Left lobe of liver (tissue), 2 donors: ENCODE results near the gene SOHLH1. TPM values are rescaled to one million over a fixed set of nuclear protein-coding genes. Genes with fewer than 3 reads are reported as not detected.

ENCODE experiments used
- ATAC-seq: fragments of 200-7000 bp; cut with Tn5 transposase; one replicate; pipeline ENCODE4 v1.9.1; 2020; ENCODE audit warnings: mild to moderate bottlenecking, moderate library complexity
- DNase-seq: peaks from one replicate; pipeline ENCODE4 v3.0.0-alpha.2; 2020; ENCODE audit warnings: low spot score
- total RNA-seq: library from RNA; stranded (reverse); gene quantifications from one replicate; pipeline ENCODE4 v1.2.1, GENCODE V29; 2021
- donor health status: DM: no; HTN: no; CAD: no; lungs with moderate emphysema.
- donor health status: DM: no; HTN: yes; CAD: no.

The SOHLH1 gene
- total RNA-seq, 1 donor from 2014 or later = not detected

- DNase-seq (no peak), ATAC-seq (no peak)
Observed at GRCh38 chr9:135705376-135705775, 6.1 kb upstream of the SOHLH1 start.

- no peak for DNase-seq
- no peak for ATAC-seq
Observed at GRCh38 chr9:135704483-135704882, 5.2 kb upstream of the SOHLH1 start.

GRCh38 chr9:135703726-135704125 lies 4.4 kb upstream of the SOHLH1 start:
- ATAC-seq (no peak), DNase-seq (no peak)

- ATAC-seq (peak; percentile 78), DNase-seq (no peak)
Observed at GRCh38 chr9:135701959-135702721, 2.9 kb upstream of the SOHLH1 start, which contains the start of gene KCNT1. TSS of gene KCNT1 (plus strand) at chr9:135702185. CDS start at chr9:135702259, 74 bp downstream.

- ATAC-seq (no peak), DNase-seq (no peak)
Observed at GRCh38 chr9:135701067-135701958, 2.0 kb upstream of the SOHLH1 start.

GRCh38 chr9:135700525-135700924 lies 1.2 kb upstream of the SOHLH1 start:
- DNase-seq (no peak), ATAC-seq (peak; percentile 55)

- ATAC-seq (no peak), DNase-seq (no peak)
Observed at GRCh38 chr9:135698767-135699166, 514 bp downstream of the SOHLH1 start.

- ATAC-seq (no peak), DNase-seq (no peak)
Observed at GRCh38 chr9:135698236-135698635, 1.0 kb downstream of the SOHLH1 start.

GRCh38 chr9:135697226-135697625 lies 2.1 kb downstream of the SOHLH1 start:
- ATAC-seq = no peak
- no peak for DNase-seq

- DNase-seq (no peak), ATAC-seq (no peak)
Observed at GRCh38 chr9:135696446-135696845, 2.8 kb downstream of the SOHLH1 start.

- no peak for ATAC-seq
- no peak for DNase-seq
Observed at GRCh38 chr9:135695642-135696041, 3.6 kb downstream of the SOHLH1 start.

GRCh38 chr9:135695036-135695435 lies 4.2 kb downstream of the SOHLH1 start:
- ATAC-seq (no peak), DNase-seq (no peak)

GRCh38 chr9:135694414-135694813 lies 4.9 kb downstream of the SOHLH1 start:
- DNase-seq = no peak
- no peak for ATAC-seq

GRCh38 chr9:135693771-135694170 lies 5.5 kb downstream of the SOHLH1 start:
- ATAC-seq (no peak), DNase-seq (no peak)

GRCh38 chr9:135693265-135693664 lies 6.0 kb downstream of the SOHLH1 start:
- no peak for DNase-seq

GRCh38 chr9:135692410-135692809 lies 6.9 kb downstream of the SOHLH1 start:
- DNase-seq = no peak
- ATAC-seq = no peak

More at GRCh38 chr9:135693265-135693664, 6.0 kb downstream of the SOHLH1 start:
- ATAC-seq = no peak

- DNase-seq (no peak), ATAC-seq (no peak)
Observed at GRCh38 chr9:135690836-135691570, 8.3 kb downstream of the SOHLH1 start.

- DNase-seq (no peak), ATAC-seq (no peak)
Observed at GRCh38 chr9:135689011-135689410, 10.3 kb downstream of the SOHLH1 start.

- DNase-seq = no peak
- ATAC-seq = no peak
Observed at GRCh38 chr9:135687216-135687615, 12.1 kb downstream of the SOHLH1 start.

GRCh38 chr9:135684691-135685090 lies 14.6 kb downstream of the SOHLH1 start:
- ATAC-seq = no peak

GRCh38 chr9:135683401-135684034 lies 15.8 kb downstream of the SOHLH1 start:
- DNase-seq (no peak), ATAC-seq (no peak)

More at GRCh38 chr9:135684691-135685090, 14.6 kb downstream of the SOHLH1 start:
- no peak for DNase-seq
